SK-N-SH (cell line): ENCODE data around the gene ZNF384. TPM values are rescaled to one million over a fixed set of nuclear protein-coding genes. Genes with fewer than 3 reads are reported as not detected.
A peak's percentile ranks its signal among the peaks of the same experiment; 100 is the strongest.

ENCODE experiments used
- CTCF ChIA-PET: fragments of 300-600, 350-600 bp; formaldehyde crosslinking; extraction: SDS; loops from one replicate; lab custom pipeline; 2021; lab: Yijun Ruan, JAX
- POLR2A ChIA-PET: fragments of 350-600 bp; sonication (Branson Sonifier 250); formaldehyde crosslinking; extraction: SDS; loops from one replicate; lab custom pipeline; 2020; ENCODE audit warnings: antibody characterized with exemption, inconsistent platforms; lab: Yijun Ruan, JAX
- DNase-seq: peaks from one replicate; pipeline ENCODE4 v3.0.0; 2012
- H2AFZ ChIP-seq: fragments of 200-600 bp; sonication (generic); 2 replicates; pipeline ENCODE4 v1.8.1; 2016; ENCODE audit warnings: antibody characterized with exemption, mild to moderate bottlenecking, low read depth
- H3F3A ChIP-seq: fragments of 200-600 bp; sonication (generic); replicated peaks from 2 replicates; pipeline ENCODE3; 2016; ENCODE audit warnings: antibody characterized with exemption, mild to moderate bottlenecking; ENCODE audit not compliant: insufficient read depth
- H3K27ac ChIP-seq, 2 experiments: fragments of 200-500 bp in 1 of 2; fragments of 200-600 bp in 1 of 2; sonication (Bioruptor generic) in 1 of 2; sonication (generic), shearing (Covaris generic) in 1 of 2; 2 replicates each; pipeline versions ENCODE4 v1.5.1 to v1.6.1; 2014 to 2016; ENCODE audit warnings: low read depth in 2 of 2, inconsistent platforms in 1 of 2, low read length in 1 of 2, mild to moderate bottlenecking in 1 of 2, mixed read lengths in 1 of 2
- H3K27me3 ChIP-seq: fragments of 200-600 bp; sonication (generic), shearing (Covaris generic); 2 replicates; pipeline ENCODE4 v1.6.1; 2016; ENCODE audit warnings: mixed run types; ENCODE audit not compliant: insufficient read depth
- H3K36me3 ChIP-seq, 2 experiments: fragments of 200-500 bp in 1 of 2; fragments of 200-600 bp in 1 of 2; sonication (Bioruptor generic) in 1 of 2; sonication (generic) in 1 of 2; replicated peaks in 1 of 2; 2 replicates each; pipeline versions ENCODE3 to v1.5.1; 2014 to 2016; ENCODE audit warnings: low read length in 1 of 2, mild to moderate bottlenecking in 1 of 2; ENCODE audit not compliant: insufficient read depth in 2 of 2, control insufficient read depth in 1 of 2
- H3K4me1 ChIP-seq, 2 experiments: fragments of 200-500 bp in 1 of 2; fragments of 200-600 bp in 1 of 2; sonication (Bioruptor generic) in 1 of 2; sonication (generic), shearing (Covaris generic) in 1 of 2; 2 replicates each; pipeline versions ENCODE4 v1.5.1 to v1.6.1; 2014 to 2016; ENCODE audit warnings: low read depth in 1 of 2, low read length in 1 of 2, mixed run types in 1 of 2; ENCODE audit not compliant: insufficient read depth in 2 of 2, control insufficient read depth in 1 of 2
- H3K4me2 ChIP-seq: fragments of 200-600 bp; sonication (generic), shearing (Covaris generic); 2 replicates; pipeline ENCODE4 v1.6.1; 2017; ENCODE audit warnings: mixed run types
- H3K4me3 ChIP-seq, 2 experiments: fragments of 200-500 bp in 1 of 2; fragments of 200-600 bp in 1 of 2; sonication (Bioruptor generic) in 1 of 2; sonication (generic), shearing (Covaris generic) in 1 of 2; 2 replicates each; pipeline versions ENCODE4 v1.5.1 to v1.8.1; 2014 to 2016; ENCODE audit warnings: low read depth in 2 of 2, inconsistent platforms in 1 of 2, low read length in 1 of 2, mild to moderate bottlenecking in 1 of 2, mixed read lengths in 1 of 2, moderate library complexity in 1 of 2
- H3K79me2 ChIP-seq: fragments of 200-600 bp; sonication (generic); 2 replicates; pipeline ENCODE4 v1.8.1; 2017; ENCODE audit warnings: mild to moderate bottlenecking; ENCODE audit not compliant: insufficient read depth
- H3K9ac ChIP-seq: fragments of 200-600 bp; sonication (generic); 2 replicates; pipeline ENCODE4 v1.6.1; 2017; ENCODE audit warnings: mixed run types
- H3K9me2 ChIP-seq: fragments of 200-600 bp; sonication (generic); 2 replicates; pipeline ENCODE4 v1.6.1; 2017; ENCODE audit warnings: mixed run types
- H3K9me3 ChIP-seq: fragments of 200-600 bp; sonication (generic); 2 replicates; pipeline ENCODE4 v1.6.1; 2017; ENCODE audit warnings: mixed run types, mild to moderate bottlenecking, moderate library complexity
- H4K20me1 ChIP-seq: fragments of 200-600 bp; sonication (generic); 2 replicates; pipeline ENCODE4 v1.6.1; 2017; ENCODE audit warnings: mild to moderate bottlenecking, mixed run types; ENCODE audit not compliant: insufficient read depth
- FOSL2 ChIP-seq: IDR thresholded peaks from 2 replicates; pipeline ENCODE4 v1.4.0; 2012; ENCODE audit warnings: low read depth, mild to moderate bottlenecking, moderate library complexity, borderline replicate concordance
- GABPA ChIP-seq: IDR thresholded peaks from 2 replicates; pipeline ENCODE4 v1.4.0; 2012; ENCODE audit warnings: low read depth, mild to moderate bottlenecking
- RAD21 ChIP-seq: IDR thresholded peaks from 2 replicates; pipeline ENCODE4 v1.6.1; 2012; ENCODE audit warnings: mild to moderate bottlenecking, low read length
- RCOR1 ChIP-seq: fragments of 150-350 bp; IDR thresholded peaks from 2 replicates; pipeline ENCODE4 v1.6.1; 2017; ENCODE audit warnings: antibody characterized with exemption, low read length
- SMC3 ChIP-seq: IDR thresholded peaks from 2 replicates; pipeline ENCODE4 v1.6.1; 2012; ENCODE audit warnings: low read depth, low read length, improper control_type of control experiment
- YY1 ChIP-seq: IDR thresholded peaks from 2 replicates; pipeline ENCODE4 v1.4.0; 2012; ENCODE audit warnings: low read depth, mild to moderate bottlenecking
- ZBTB33 ChIP-seq: IDR thresholded peaks from 2 replicates; pipeline ENCODE4 v1.4.0; 2012; ENCODE audit warnings: low read depth, borderline replicate concordance
- WGBS: methylation state at CpG from one replicate; pipeline ENCODE4 v1.1.6; 2017; ENCODE audit warnings: low lambda C conversion rate; 5-methylcytosine and 5-hydroxymethylcytosine counted together
- polyA plus RNA-seq, 3 experiments: library from polyadenylated mRNA; depleted of rRNA; stranded (reverse); fragments of >200 nt; gene quantifications; 2 replicates each; pipeline ENCODE4 v1.2.3, GENCODE V29; 2012
- TF ChIP-seq, protein P1 (sequence below): IDR thresholded peaks from 2 replicates; pipeline ENCODE4 v1.4.0; 2012; ENCODE audit warnings: low read depth
- TF ChIP-seq, protein P2 (sequence below): fragments of 200-600 bp; sonication (generic); IDR thresholded peaks from 2 replicates; pipeline ENCODE4 v1.6.1; 2017; ENCODE audit warnings: antibody characterized with exemption, mild to moderate bottlenecking, moderate library complexity
- TF ChIP-seq, protein P3 (sequence below): IDR thresholded peaks from 2 replicates; pipeline ENCODE4 v1.4.0; 2012; ENCODE audit warnings: low read depth, borderline replicate concordance
- TF ChIP-seq, protein P4 (sequence below): fragments of 150-350 bp; IDR thresholded peaks from 2 replicates; pipeline ENCODE4 v1.6.1; 2017; ENCODE audit warnings: antibody characterized with exemption, low read length, low read depth, borderline replicate concordance

The ZNF384 gene
- polyA plus RNA-seq, 1 of the 3 experiments (the other 2 are of a cell fraction), result 64.9 TPM

- no peaks in the 10 kb centered on the region for H3K4me1 ChIP-seq
- POLR2A ChIA-PET, result no interaction called here
- CTCF ChIA-PET, result interaction anchor here (0.9 to 2.0 kb wide), 4 partner anchors 9 to 46 kb away, joined by 3 to 4 read pairs (median 3); no protein-coding TSS in a partner anchor
- H3K9me2 ChIP-seq, result no peaks in the 10 kb centered on the region
- H3F3A ChIP-seq, result no peaks in the 10 kb centered on the region
- WGBS, result 94% methylated on average over 27 of the region's 28 CpGs
- no peak overlapping the region for H3K9ac ChIP-seq
- no peak overlapping the region for H3K27ac ChIP-seq
- H3K36me3 ChIP-seq, result peaks cover 0 to 13% of the 10 kb centered on the region in 2 experiments
- peak; percentile 21 for DNase-seq
- no peaks in the 10 kb centered on the region for H3K27me3 ChIP-seq
- H3K4me2 ChIP-seq, result no peak overlapping the region
- H3K4me3 ChIP-seq, result no peak overlapping the region
- TF ChIP-seq FOSL2, result no peak
- no peak for TF ChIP-seq RCOR1
- TF ChIP-seq, protein P1, sequence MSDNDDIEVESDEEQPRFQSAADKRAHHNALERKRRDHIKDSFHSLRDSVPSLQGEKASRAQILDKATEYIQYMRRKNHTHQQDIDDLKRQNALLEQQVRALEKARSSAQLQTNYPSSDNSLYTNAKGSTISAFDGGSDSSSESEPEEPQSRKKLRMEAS, result no peak
- no peak for TF ChIP-seq YY1
- no peak for TF ChIP-seq GABPA
- no peak for TF ChIP-seq ZBTB33
- H3K79me2 ChIP-seq, result no peaks in the 10 kb centered on the region
- H4K20me1 ChIP-seq, result no peaks in the 10 kb centered on the region
- no peaks in the 10 kb centered on the region for H3K9me3 ChIP-seq
- no peak overlapping the region for H2AFZ ChIP-seq
Measured at GRCh38 chr12:6646276-6647082, 42.7 kb downstream of the ZNF384 start.

GRCh38 chr12:6644903-6645302, 44.3 kb downstream of the ZNF384 start:
- no peak overlapping the region for H3K4me3 ChIP-seq
- 46% methylated on average over 5 of the region's 5 CpGs for WGBS
- DNase-seq, result peak; percentile 74
- no peaks in the 10 kb centered on the region for H3K36me3 ChIP-seq
- H3K27me3 ChIP-seq, result no peaks in the 10 kb centered on the region
- H3K9ac ChIP-seq, result no peak overlapping the region
- no peak overlapping the region for H2AFZ ChIP-seq
- H3K4me2 ChIP-seq, result no peak overlapping the region
- no peaks in the 10 kb centered on the region for H4K20me1 ChIP-seq
- H3K9me2 ChIP-seq, result no peaks in the 10 kb centered on the region
- POLR2A ChIA-PET, result interaction anchor here (0.8 to 1.8 kb wide), 3 partner anchors 12 to 27 kb away, joined by 3 to 5 read pairs (median 5); no protein-coding TSS in a partner anchor
- CTCF ChIA-PET, result interaction anchor here (0.7 to 4.2 kb wide), 17 partner anchors 9 to 107 kb away, joined by 3 to 32 read pairs (median 6); partner anchors contain the start of gene LPAR5
- TF ChIP-seq, protein P2, sequence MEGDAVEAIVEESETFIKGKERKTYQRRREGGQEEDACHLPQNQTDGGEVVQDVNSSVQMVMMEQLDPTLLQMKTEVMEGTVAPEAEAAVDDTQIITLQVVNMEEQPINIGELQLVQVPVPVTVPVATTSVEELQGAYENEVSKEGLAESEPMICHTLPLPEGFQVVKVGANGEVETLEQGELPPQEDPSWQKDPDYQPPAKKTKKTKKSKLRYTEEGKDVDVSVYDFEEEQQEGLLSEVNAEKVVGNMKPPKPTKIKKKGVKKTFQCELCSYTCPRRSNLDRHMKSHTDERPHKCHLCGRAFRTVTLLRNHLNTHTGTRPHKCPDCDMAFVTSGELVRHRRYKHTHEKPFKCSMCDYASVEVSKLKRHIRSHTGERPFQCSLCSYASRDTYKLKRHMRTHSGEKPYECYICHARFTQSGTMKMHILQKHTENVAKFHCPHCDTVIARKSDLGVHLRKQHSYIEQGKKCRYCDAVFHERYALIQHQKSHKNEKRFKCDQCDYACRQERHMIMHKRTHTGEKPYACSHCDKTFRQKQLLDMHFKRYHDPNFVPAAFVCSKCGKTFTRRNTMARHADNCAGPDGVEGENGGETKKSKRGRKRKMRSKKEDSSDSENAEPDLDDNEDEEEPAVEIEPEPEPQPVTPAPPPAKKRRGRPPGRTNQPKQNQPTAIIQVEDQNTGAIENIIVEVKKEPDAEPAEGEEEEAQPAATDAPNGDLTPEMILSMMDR, result peak; percentile 28
- TF ChIP-seq, protein P3, sequence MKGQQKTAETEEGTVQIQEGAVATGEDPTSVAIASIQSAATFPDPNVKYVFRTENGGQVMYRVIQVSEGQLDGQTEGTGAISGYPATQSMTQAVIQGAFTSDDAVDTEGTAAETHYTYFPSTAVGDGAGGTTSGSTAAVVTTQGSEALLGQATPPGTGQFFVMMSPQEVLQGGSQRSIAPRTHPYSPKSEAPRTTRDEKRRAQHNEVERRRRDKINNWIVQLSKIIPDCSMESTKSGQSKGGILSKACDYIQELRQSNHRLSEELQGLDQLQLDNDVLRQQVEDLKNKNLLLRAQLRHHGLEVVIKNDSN, result no peak
- TF ChIP-seq, protein P4, sequence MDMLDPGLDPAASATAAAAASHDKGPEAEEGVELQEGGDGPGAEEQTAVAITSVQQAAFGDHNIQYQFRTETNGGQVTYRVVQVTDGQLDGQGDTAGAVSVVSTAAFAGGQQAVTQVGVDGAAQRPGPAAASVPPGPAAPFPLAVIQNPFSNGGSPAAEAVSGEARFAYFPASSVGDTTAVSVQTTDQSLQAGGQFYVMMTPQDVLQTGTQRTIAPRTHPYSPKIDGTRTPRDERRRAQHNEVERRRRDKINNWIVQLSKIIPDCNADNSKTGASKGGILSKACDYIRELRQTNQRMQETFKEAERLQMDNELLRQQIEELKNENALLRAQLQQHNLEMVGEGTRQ, result no peak
- TF ChIP-seq SMC3 (peak; percentile 58), RAD21 (peak; percentile 75)
- no peaks in the 10 kb centered on the region for H3K9me3 ChIP-seq
- no peak overlapping the region for H3K27ac ChIP-seq
- no peaks in the 10 kb centered on the region for H3K79me2 ChIP-seq
- H3F3A ChIP-seq, result no peaks in the 10 kb centered on the region
- H3K4me1 ChIP-seq, result no peaks in the 10 kb centered on the region
